ELF-1 (cell line): Measurements from ENCODE around the gene BSX.

Experiments used
- DNase-seq: peaks from one replicate; pipeline ENCODE4 v3.0.0-alpha.2; 2016; ENCODE audit warnings: low read depth, low spot score

BSX gene

DNA sequence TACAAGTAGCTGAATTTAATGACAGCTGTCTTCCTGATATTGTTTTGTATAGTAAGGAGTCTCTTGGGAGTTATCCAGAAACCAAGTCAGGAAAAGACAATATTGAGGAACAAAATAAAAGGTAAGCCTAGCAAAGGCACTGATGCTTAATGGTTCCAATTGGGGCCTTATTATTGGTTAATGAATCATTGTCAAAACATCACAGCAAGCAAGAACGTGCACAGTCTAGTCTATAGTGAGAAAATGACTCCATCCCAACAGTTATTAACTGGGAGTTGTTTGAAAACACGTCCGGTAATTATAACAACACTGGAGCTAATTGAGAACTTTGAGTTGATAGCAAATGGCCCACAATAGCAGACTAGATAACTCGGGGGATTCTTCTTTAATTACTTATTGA is 17.7 kb downstream of the BSX start:
- DNase-seq: no peak

DNA sequence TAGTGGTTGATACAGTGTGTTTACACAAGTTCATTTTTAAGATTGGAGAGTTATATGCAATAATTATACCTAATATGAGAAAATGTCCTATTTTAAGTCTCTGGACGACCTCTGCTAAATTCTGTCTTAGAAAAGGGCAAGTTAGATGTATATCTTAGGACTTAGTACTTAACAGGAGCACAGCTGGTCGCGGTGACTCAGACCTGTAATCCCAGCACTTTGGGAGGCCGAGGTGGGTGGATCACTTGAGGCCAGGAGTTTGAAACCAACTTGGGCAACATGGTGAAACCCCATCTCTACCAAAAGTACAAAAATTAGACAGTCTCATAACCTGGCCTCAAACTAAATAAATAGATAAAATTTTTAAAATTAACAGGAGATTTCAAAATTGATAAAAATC is 27.2 kb downstream of the BSX start:
- DNase-seq: no peak

DNA sequence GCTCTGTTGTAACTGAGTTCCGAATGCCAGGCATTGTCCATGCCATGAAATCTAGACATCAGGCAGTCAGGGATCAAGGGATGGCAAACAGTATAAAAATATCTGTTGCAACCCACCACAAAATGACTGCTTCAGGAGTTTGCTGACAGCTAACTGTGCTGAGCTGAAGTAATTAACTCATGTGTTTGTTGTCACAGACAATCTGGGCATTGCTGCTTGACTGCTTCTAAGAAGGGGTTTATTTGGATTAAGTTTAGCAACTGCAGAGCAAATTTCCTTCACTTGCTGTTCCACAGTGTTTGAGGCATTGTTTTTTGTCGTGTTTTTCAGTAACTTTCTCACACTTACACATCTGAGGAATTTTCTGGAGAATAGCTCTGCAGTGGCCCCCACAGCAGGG is 30.4 kb downstream of the BSX start:
- DNase-seq: no peak

DNA sequence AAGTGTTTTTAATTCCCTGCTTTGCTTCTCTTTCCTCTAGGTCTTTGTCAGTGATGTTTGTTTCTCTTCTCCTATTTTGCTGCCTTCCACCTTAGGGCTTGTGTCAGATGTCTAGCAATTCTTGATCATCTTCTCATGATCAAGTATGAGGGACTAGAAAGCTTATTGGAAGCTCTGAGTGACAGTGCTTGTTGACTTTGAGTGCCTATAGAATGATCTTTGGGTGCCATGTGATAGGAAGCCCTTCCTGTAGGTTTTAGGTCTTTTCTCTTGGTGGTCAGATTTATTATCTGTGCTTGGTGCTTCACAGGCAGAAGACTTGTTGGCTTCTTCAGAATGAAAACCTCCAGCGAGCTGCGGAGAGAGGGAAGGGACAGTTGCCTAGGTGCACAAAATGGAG is 43.1 kb downstream of the BSX start:
- no peak for DNase-seq

DNA sequence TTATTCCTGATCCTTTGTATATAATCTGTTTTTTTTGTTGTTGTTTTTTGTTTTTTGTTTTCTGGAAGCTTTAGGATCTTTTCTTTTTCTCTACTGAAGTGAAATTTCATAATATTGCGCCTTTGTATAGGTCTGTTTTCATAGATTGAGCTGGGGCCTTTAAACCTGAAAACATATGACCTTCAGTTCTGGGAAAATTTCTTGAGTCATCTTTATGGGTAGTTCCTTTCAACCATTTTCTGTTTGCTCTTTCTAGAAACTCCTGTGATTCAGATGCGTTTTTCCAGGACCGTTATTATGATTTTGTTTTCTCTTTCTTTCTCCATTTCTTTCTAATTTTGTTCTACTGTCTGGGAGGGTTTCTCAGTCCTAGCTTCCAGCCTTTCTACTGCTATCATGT is 43.7 kb downstream of the BSX start:
- no peak for DNase-seq

DNA sequence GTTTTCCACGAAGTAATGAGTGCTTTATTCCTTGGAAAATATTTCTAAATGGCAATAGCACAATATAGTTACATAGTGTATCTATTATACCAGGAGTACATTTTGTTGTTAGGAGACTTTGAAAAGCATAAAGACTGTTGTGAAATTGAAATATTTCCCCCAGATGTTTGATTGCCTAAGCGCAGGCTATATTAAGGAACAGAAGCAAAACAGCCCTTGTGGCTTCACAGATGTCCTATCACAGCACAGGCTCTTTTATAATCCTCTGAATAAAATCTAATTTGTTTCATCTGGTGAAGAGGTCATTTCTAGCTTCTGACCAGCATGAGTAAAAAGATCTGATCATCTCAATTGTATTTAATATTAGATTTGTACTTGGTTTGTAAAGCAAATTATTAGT is 48.2 kb downstream of the BSX start:
- DNase-seq: no peak

DNA sequence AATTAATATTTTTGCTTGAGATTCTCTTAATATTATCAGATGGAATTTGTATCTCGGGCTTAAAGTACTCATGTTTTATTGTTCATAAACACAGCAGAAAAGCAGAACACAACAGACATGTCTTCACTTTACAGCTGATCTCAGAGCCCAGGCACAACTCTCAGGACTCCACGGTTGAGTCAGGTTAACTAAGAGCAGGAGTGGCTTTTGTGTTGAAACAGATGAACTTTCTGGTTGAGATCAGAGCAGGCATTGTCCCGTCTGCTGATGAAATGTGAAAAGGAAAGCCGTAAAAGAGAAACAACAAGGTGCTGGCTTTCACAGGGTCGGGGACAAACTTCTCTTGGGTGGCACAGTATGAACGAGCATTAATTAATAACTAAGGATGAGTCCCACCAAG is 50.1 kb downstream of the BSX start:
- no peak for DNase-seq
